Measurements from ENCODE around the gene SCAF1. TPM values are rescaled to one million over a fixed set of nuclear protein-coding genes. Genes with fewer than 3 reads are reported as not detected.

Gene SCAF1
- total and polyA plus RNA-seq, 9 of the 15 experiments (the other 6 are each of a cell fraction or from before 2014, with no cell fraction given): 0.20 to 79.0 (median 4.9) TPM

- TF ChIP-seq ZMIZ1 (IDR thresholded peaks at IDR 0.05; ENCODE audit: low read depth in 2 of 2, low read length in 2 of 2): no peak
- TF ChIP-seq BMI1 (IDR thresholded peaks at IDR 0.05; ENCODE audit: low read length): no peak
- TF ChIP-seq ZNF282 (CRISPR knock-in tag; IDR thresholded peaks at IDR 0.05): no peak
- peak in 1 of 2 experiments; percentile 91; a peak in 2 of 4 replicates for TF ChIP-seq KDM1A (IDR thresholded peaks at IDR 0.05)
- no peak for TF ChIP-seq MCM5 (IDR thresholded peaks at IDR 0.05; ENCODE audit: low read depth)
- peak; percentile 57; the same call in 1 of the 2 replicates for TF ChIP-seq CGGBP1 (CRISPR knock-in tag; IDR thresholded peaks at IDR 0.05)
- peak; percentile 65; the same call in 1 of the 2 replicates for TF ChIP-seq LARP7 (IDR thresholded peaks at IDR 0.05)
- no peak for TF ChIP-seq CBX5 (IDR thresholded peaks at IDR 0.05; ENCODE audit: borderline replicate concordance, low read depth)
- TF ChIP-seq FOXK2 (conservative IDR thresholded peaks at IDR 0.05 in 1 of 2, IDR thresholded peaks at IDR 0.05 in 1 of 2; ENCODE audit: low read depth in 2 of 2): peak; percentile 53 to 69; a peak in 3 of 4 replicates
- no peak for TF ChIP-seq ZNF263 (CRISPR knock-in tag; IDR thresholded peaks at IDR 0.05; ENCODE audit: borderline replicate concordance)
- TF ChIP-seq ZNF77 (CRISPR knock-in tag; IDR thresholded peaks at IDR 0.05): no peak
- TF ChIP-seq SP2 (IDR thresholded peaks at IDR 0.05; ENCODE audit: extremely low read depth, low read depth, low read length, poor library complexity, severe bottlenecking): peak; percentile 76
- peak; percentile 46; the same call in 1 of the 2 replicates for TF ChIP-seq CC2D1A (IDR thresholded peaks at IDR 0.05)
- peak; percentile 53; the same call in 1 of the 2 replicates for TF ChIP-seq NCOA1 (IDR thresholded peaks at IDR 0.05; ENCODE audit: low read depth)
- TF ChIP-seq ZKSCAN1 (IDR thresholded peaks at IDR 0.05; ENCODE audit: low read depth, low read length): no peak
- TF ChIP-seq BRCA1 (IDR thresholded peaks at IDR 0.05): no peak
- TF ChIP-seq BRCA1 (CRISPR knock-in tag; IDR thresholded peaks at IDR 0.05): no peak
- peak; percentile 94 for TF ChIP-seq VEZF1 (CRISPR knock-in tag; IDR thresholded peaks at IDR 0.05)
- no peak for TF ChIP-seq ADNP (tag; IDR thresholded peaks at IDR 0.05)
- TF ChIP-seq NEUROD1 (IDR thresholded peaks at IDR 0.05; ENCODE audit: borderline replicate concordance, low read depth, low read length, partially characterized antibody): peak; percentile 87
- TF ChIP-seq CTBP1 (IDR thresholded peaks at IDR 0.05; ENCODE audit: borderline replicate concordance): no peak
- no peak for TF ChIP-seq FUS (optimal IDR thresholded peaks at IDR 0.05; ENCODE audit: low read depth, low read length)
- TF ChIP-seq HES1 (IDR thresholded peaks at IDR 0.05; ENCODE audit: low read depth): no peak
- peak; percentile 91 for TF ChIP-seq NFYB (IDR thresholded peaks at IDR 0.05; ENCODE audit: extremely low read depth, insufficient read length)
These were observed 48.5 kb upstream of the SCAF1 start (continued) for GRCh38 chr19:49593233-49594113.

All from K562 (cell line).